GM18517 (cell line): ENCODE measurements around the gene ZNF778.
"Not testable (repeated sequence)": the region's sequence is repeated elsewhere in the genome, so short reads cannot be mapped to it uniquely, and the experiment has no call there.

Source experiments
- ATAC-seq: cut with Tn5 transposase; IDR thresholded peaks from one replicate; pipeline ENCODE4 v1.9.1; 2021; ENCODE audit warnings: mild to moderate bottlenecking, moderate library complexity; ENCODE audit not compliant: unreplicated experiment

ZNF778 gene

DNA sequence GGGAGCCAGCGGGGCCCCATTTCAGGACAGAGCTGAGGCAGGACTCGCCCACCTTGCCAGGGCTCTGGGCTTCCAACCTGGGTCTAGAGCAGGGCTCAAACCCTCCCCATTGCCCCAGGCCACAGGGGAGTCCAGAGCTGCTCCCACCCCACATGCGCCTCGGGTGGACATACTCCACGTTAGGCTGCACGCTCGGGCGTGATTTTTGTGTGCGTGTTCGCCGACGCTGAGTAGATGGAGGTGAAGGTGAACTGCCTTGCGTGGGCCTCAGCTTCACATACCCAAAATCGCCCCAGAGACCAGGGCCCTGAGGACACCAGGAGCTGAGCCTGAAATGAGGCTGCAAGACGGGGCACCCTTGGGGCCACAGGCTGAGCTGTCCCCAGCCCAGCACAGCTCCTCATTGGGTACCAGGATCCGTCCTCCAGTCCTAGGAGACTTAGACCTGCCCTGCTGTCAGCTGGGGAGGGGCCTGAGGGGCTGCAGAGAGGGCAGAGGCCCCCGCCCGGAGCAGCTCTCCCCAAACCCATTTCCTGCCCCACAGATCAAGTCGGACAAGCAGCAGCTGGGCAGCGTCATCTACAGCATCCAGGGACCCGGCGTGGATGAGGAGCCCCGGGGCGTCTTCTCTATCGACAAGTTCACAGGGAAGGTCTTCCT, 37.7 kb upstream of the ZNF778 start:
- ATAC-seq = no peak

DNA sequence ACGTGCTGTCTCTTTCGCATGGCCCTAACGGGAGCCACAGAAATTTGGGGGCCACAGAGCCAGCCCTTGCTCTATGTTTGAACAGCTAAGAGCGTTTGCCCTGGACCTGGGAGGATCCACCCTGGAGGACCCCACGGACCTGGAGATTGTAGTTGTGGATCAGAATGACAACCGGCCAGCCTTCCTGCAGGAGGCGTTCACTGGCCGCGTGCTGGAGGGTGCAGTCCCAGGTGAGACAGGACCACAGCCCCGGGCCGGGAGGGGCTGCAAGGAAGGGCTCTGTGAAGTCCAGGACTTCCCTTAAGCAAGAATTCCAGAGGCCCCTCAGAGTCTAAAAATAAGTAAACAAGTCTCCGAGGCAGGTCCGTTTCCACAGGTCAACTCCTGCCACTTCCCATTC, 34.0 kb upstream of the ZNF778 start:
- ATAC-seq = no peak

DNA sequence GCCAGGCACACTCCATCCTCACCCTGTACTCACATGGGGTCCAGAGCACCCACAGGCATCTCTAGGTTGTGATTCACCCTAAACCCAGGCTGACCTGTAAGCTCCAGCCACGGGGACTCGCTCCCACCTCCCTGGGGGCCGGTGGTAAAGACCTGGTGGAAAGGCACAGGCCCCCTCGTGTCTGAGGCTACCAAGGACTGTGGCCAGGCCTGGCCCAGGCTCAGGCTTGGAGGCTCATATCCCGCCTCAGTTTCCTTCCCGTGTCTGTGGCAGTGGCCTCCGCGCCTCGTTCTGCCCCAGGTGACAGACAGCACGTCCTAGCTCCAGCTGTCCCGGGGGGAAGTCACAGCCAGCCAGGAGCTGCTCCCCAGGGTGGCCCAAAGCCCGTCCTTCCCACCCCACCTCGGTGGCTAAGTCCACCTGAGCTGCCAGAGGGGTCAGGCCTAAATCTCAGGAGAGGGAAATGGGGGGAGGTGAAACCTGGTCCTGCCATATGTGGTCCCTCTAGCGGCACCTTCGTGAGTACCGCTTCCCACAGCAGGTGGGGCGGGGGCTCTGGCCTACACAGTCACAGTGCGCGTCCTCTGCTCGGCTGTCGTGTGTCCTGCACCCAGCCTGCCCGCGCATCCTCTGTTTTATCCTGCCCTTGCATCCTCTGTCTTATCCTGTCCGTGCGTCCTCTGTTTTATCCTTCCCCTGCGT, 33.4 kb upstream of the ZNF778 start:
- no peak for ATAC-seq

DNA sequence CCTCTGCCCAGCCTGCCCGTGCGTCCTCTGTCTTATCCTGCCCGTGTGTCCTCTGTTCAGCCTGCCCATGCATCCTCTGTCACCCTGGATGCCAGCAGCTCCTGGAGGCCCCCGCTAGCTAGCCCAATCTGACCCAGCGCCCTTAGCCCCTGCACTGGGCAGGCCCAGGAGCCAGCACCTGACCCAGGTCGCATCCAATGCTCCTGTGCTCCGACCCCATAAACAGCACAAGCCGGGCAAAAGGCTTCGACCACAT, 32.9 kb upstream of the ZNF778 start:
- ATAC-seq = no peak

DNA sequence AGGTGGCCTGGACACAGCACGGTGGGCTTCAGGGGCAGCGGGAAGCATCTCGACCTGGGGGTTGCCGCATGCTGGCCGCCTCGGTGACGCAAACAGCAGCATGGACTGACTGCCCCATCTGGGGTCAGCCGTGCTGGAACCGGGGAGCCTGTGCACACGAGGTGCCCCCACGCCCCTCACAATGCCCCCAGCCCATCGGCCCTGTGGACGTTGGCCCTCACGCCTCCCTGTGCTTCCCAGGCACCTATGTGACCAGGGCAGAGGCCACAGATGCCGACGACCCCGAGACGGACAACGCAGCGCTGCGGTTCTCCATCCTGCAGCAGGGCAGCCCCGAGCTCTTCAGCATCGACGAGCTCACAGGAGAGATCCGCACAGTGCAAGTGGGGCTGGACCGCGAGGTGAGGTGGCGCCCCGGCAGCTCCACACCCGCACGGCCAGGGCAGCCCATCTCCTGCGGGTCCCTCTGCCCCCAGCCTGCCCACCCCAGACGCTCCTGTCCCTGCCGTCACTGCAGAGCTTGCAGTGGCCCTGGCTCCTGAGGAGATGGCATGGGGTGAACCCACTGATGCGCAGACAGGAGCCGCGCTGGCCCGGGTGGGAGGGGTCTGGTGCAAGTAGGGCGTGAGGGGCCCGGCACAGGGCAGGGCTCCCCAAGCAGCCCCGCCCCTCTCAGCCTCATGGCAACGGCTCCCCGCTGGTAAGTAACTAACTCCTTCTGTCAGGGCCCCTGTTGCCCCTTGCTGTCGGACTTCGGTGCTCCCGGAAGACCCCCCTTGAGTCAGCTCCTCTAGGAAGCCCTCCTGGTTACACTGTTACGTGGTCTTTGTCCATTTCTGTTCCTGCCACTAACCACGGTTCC, 32.3 kb upstream of the ZNF778 start:
- no peak for ATAC-seq

DNA sequence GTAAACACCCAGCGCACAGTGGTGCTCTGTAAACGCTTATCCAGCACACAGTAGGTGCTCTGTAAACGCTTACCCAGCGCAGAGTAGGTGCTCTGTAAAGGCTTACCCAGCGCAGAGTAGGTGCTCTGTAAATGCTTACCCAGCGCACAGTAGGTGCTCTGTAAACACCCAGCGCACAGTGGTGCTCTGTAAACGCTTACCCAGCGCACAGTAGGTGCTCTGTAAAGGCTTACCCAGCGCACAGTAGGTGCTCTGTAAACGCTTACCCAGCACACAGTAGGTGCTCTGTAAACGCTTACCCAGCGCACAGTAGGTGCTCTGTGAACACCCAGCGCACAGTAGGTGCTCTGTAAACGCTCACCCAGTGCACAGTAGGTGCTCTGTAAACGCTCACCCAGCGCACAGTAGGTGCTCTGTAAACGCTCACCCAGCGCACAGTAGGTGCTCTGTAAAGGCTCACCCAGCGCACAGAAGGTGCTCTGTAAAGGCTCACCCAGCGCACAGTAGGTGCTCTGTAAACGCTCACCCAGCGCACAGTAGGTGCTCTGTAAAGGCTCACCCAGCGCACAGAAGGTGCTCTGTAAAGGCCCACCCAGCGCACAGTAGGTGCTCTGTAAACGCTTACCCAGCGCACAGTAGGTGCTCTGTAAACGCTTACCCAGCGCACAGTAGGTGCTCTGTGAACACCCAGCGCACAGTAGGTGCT, 31.5 kb upstream of the ZNF778 start:
- not testable (repeated sequence) for ATAC-seq

DNA sequence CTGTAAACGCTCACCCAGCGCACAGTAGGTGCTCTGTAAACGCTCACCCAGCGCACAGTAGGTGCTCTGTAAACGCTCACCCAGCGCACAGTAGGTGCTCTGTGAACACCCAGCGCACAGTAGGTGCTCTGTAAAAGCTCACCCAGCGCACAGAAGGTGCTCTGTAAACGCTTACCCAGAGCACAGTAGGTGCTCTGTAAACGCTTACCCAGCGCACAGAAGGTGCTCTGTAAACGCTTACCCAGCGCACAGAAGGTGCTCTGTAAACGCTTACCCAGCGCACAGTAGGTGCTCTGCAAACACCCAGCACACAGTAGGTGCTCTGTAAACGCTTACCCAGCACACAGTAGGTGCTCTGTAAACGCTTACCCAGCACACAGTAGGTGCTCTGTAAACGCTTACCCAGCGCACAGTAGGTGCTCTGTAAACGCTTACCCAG, 30.9 kb upstream of the ZNF778 start:
- not testable (repeated sequence) for ATAC-seq

DNA sequence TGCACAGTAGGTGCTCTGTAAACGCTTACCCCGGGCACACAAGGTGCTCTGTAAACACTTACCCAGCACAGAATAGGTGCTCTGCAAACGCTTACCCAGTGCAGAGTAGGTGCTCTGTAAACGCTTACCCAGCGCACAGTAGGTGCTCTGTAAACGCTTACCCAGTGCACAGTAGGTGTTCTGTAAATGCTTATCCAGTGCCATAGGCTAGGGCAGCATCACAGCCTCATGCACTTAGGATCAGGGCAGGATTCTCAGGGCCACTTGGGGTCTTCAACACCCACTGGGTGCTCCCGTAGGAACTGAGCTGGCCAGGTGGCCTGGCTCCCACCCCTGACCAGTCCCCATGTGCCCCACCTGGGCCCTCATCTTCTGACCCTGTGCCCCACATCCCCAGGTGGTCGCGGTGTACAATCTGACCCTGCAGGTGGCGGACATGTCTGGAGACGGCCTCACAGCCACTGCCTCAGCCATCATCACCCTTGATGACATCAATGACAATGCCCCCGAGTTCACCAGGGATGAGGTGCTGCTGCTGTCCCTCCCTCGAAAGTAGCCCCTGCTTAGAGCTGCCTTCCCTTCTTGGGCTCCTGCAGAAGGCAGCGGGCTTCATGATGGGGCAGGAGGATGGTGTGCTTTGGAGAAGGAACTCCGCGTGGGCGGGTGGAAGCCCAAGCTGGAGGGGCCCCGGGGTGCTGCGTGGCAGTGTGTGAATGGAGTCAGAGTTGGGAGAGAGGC, 30.3 kb upstream of the ZNF778 start:
- ATAC-seq = no peak

DNA sequence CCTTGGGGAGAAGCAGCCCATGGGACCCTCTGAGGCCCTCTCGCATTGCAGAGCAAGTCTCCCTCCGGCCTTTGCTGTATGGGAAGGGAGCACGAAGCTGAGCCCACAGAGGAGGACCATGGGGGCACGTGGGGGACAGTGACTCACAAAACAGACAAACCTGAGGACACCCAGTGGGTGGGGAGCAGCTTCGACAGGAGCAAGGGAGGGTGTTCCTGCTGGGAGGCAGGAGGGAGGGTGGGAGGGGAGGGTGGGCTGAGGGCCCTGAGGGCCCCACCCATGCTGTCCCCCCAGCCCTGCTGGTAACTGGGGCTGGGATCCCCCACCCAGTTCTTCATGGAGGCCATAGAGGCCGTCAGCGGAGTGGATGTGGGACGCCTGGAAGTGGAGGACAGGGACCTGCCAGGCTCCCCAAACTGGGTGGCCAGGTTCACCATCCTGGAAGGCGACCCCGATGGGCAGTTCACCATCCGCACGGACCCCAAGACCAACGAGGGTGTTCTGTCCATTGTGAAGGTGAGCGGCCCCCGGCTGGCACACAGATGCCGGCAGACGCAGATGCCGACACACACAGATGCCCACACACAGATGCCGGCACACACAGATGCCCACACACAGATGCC, 29.6 kb upstream of the ZNF778 start:
- no peak for ATAC-seq

DNA sequence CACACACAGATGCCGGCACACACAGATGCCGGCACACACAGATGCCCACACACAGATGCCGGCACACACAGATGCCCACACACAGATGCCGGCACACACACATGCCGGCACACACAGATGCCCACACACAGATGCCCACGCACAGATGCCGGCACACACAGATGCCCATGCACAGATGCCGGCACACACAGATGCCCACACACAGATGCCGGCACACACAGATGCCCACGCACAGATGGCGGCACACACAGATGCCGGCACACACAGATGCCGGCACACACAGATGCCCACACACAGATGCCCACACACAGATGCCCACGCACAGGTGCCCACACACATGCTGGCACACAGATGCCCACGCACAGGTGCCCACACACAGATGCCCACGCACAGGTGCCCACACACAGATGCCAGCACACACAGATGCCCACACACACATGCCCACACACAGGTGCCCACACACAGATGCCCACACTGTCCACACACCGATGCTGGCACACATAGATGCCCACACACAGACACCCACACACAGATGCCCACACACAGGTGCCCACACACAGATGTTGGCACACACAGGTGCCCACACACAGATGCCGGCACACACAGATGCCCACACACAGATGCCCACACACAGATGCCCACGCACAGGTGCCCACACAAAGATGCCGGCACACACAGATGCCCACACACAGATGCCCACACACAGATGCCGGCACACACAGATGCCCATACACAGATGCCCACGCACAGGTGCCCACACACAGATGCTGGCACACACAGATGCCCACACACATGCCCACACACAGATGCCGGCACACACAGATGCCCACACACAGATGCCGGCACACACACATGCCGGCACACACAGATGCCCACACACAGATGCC, 28.8 kb upstream of the ZNF778 start:
- not testable (repeated sequence) for ATAC-seq

DNA sequence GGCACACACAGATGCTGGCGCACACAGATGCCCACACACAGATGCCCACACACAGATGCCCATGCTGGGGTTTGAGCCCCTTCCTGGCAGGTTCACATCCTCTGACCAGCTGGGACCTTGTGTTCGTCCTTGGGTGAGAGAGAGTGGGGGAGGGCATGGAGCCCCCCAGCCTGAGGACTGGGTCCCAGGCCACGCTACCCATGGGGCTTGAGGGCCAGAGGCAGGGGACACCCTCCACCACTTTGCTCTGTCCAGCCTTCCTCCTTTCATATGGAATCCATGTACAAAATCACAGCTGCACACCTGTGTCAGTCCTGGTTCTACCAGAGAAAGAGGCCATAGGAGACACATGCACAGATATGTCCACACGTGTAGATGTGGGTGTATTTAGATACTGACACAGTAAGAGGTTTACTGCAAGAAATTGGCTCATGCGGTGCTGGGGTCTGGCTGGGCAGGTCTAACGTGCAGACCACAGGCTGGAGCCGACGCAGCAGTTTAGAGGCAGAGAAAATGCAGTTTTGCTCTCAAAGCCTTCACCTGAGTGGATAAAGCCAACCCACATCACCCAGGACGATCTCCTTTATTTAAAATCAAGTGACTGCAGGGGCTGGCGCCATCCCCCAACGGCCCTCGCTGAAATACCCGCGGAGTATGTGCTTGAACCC, 28.0 kb upstream of the ZNF778 start:
- no peak for ATAC-seq

DNA sequence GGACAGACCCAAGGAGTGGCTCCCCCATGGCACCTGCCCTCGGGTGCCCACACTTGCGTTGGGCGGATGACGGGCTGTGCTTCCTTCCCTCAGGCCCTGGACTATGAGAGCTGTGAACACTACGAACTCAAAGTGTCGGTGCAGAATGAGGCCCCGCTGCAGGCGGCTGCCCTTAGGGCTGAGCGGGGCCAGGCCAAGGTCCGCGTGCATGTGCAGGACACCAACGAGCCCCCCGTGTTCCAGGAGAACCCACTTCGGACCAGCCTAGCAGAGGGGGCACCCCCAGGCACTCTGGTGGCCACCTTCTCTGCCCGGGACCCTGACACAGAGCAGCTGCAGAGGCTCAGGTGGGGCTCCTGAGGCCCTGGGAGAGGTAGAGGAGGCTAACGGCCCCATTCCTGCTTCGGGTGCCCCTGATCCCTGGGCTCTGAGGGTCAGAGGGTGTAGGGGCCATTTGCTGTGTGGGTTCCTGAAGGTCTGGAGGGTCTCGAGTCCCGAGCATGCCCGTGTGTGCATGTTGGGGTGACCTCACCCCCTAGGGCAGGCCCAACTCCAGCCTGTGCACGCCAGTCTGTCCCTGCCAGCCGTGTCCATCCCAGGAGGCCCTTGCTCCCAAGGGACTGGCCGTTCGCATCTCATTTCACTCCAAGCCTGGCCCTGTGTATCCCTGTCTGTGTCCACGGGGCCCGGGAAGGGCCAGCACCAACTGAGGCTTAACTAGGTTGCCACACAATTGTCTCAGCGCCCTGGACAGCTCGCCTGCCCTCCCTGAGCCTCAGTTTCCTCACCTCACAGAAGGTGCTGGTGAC, 27.1 kb upstream of the ZNF778 start:
- no peak for ATAC-seq

DNA sequence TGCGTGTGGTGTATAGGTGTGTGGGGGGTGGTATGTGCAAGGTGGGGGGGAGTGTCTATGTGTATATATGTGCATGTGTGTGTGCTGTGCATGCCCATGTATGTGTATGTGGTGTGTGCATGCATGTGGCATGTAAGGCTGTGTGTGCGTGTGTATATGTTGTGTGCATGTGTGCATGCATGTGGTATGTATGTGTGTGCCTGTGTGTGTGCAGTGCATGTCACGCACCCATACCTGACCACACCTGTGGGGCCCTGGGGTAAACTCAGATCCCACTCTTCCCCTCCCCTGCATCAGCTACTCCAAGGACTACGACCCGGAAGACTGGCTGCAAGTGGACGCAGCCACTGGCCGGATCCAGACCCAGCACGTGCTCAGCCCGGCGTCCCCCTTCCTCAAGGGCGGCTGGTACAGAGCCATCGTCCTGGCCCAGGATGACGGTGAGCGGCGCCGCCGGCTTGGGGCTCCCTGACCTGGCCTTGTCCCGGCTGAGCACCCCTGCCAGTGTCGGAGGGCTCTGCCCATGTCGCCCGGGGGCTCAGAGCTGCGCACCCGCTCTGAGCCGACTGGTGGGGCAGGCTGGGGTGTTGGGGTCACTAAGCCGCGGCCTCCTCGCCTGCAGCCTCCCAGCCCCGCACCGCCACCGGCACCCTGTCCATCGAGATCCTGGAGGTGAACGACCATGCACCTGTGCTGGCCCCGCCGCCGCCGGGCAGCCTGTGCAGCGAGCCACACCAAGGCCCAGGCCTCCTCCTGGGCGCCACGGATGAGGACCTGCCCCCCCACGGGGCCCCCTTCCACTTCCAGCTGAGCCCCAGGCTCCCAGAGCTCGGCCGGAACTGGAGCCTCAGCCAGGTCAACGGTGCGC, 26.2 kb upstream of the ZNF778 start:
- ATAC-seq = no peak

DNA sequence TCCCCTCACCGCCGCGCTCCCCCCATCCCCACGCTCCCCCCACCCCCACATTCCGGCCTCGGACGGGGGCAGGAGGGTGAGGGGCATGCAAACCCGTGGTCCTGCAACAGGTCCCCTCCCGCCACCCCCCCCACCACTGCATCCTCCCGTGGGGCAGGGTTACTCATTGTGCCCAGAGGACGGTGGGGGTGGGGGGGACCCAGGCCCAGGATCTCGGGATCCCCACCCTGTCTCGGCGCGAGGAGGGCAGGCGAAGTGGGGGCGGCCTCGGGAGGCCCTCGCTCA, 25.7 kb upstream of the ZNF778 start:
- no peak for ATAC-seq

DNA sequence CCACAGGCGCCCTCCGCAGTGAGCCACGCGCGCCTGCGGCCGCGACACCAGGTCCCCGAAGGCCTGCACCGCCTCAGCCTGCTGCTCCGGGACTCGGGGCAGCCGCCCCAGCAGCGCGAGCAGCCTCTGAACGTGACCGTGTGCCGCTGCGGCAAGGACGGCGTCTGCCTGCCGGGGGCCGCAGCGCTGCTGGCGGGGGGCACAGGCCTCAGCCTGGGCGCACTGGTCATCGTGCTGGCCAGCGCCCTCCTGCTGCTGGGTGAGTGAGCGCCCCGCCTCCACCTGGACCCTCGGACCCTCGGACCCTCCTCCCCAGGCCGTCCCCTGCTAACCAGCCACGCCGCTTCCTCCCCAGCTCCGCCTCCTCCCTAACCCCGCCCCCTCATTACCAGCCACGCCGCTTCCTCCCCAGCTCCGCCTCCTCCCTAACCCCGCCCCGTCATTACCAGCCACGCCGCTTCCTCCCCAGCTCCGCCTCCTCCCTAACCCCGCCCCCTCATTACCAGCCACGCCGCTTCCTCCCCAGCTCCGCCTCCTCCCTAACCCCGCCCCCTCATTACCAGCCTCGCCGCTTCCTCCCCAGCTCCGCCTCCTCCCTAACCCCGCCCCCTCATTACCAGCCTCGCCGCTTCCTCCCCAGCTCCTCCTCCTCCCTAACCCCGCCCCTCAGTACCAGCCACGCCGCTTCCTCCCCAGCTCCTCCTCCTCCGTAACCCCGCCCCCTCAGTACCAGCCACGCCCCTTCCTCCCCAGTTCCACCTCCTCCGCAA, 25.1 kb upstream of the ZNF778 start:
- not testable (repeated sequence) for ATAC-seq

DNA sequence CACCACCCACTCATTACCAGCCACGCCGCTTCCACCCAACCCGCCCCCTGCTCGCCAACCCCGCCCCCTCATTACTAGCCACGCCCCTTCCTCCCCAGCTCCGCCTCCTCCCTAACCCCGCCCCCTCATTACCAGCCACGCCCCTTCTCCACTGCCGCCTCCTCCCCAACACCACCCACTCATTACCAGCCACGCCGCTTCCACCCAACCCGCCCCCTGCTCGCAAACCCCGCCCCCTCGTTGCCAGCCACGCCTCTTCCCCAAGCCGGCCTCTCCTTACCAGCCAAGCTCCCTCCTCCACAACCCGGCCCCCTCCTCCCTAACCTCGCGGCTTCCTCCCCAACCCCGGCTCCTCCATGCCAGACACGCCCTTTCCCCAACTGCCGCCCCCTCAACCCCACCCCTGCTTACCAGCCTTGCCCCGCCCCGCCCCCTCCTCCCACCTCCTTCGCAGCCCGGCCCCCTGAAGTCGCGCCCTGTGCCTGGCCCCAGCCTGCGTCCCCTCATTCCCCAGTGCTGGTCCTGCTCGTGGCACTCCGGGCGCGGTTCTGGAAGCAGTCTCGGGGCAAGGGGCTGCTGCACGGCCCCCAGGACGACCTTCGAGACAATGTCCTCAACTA, 24.4 kb upstream of the ZNF778 start:
- ATAC-seq = no peak
